Measurements from ENCODE around the gene ADAM15.
A peak's percentile ranks its signal among the peaks of the same experiment; 100 is the strongest.

The ADAM15 gene

DNA sequence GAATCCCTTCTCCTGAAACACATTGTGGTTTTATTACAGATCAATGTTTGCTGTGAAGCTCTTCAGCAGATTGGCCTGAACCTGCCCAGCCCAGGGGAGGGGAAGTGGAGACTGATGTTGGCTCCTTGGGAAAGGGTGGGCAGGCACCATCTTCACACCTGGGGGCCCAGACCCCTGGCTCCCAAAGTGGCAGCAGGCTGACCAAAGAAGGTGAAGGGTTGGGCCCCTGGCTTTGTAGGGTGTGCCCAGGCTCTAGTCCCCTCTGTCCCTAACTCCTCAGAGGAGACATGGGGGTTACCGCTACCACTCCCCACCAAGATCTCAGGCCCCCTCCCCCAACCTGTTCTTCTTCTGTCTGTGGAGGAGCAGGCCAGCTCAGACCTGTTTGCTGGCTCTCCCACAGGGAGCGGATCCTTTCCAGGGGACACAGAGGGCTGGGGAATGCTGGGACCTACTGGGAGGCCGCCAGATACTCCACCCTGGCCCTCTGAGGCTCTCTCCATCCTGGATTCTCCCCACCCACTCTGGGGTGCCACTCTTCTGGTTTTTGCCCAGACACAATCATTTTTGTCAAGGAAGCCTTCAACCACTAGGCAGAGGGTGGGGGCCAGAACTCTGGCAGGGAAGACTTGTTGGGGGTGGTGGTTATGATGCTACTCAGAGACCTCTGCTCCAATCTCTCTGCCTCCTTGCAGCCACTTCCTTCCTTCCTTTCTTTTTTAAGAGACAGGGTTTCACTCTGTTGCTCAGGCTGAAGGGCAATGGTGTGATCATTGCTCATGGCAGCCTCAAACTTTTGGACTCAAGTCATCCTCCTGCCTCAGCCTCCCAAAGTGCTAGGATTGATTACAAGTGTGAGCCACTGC lies 22.5 kb downstream of the ADAM15 start:
- no peak for DNase-seq

DNA sequence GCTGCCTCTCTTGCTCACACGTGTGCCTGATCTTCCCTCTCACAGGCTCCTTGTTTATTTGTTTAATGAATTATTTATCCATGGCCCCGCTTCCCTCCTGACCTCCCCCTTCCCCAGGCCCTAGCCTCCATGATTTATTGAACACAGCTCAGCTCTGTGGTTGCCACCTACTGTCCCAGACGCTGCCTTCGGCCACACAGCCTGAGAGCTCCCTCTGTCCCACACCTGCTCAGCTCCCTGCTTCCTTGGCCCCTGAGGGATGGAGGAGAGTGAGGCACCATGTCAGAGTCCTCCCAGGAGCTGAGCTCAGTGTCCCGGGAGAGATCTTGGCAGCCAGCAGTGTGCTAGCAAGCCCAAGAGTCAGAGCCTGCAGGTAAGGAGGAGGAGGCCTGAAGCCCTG lies 24.4 kb downstream of the ADAM15 start:
- peak; percentile 50 for DNase-seq

- DNase-seq, result no peak
These were observed 25.3 kb downstream of the ADAM15 start for GRCh38 chr1:155076371-155076770.

GRCh38 chr1:155077346-155077745 lies 26.2 kb downstream of the ADAM15 start:
- DNase-seq, result no peak

GRCh38 chr1:155077758-155078445 lies 26.8 kb downstream of the ADAM15 start:
- no peak for DNase-seq

- peak; percentile 84 for DNase-seq
These were observed 27.5 kb downstream of the ADAM15 start, which contains the start of gene EFNA3 for GRCh38 chr1:155078469-155079209. EFNA3 (plus strand) TSS chr1:155078837; CDS start chr1:155078942, 105 bp downstream.

DNA sequence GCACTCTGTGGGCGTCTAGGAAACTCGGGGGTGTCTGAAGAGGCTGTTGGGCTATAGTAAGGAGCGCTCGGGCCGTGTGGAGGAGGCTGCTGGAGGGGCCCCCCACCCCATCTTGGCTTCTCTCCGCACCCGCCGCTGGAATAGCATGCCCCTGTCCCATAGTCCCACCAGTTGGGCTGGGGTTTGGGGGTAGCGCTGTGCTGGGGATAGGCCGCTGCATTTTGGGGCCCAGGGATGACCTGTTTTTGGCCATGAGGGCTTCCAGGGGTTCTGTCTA lies 28.0 kb downstream of the ADAM15 start:
- no peak for DNase-seq

DNA sequence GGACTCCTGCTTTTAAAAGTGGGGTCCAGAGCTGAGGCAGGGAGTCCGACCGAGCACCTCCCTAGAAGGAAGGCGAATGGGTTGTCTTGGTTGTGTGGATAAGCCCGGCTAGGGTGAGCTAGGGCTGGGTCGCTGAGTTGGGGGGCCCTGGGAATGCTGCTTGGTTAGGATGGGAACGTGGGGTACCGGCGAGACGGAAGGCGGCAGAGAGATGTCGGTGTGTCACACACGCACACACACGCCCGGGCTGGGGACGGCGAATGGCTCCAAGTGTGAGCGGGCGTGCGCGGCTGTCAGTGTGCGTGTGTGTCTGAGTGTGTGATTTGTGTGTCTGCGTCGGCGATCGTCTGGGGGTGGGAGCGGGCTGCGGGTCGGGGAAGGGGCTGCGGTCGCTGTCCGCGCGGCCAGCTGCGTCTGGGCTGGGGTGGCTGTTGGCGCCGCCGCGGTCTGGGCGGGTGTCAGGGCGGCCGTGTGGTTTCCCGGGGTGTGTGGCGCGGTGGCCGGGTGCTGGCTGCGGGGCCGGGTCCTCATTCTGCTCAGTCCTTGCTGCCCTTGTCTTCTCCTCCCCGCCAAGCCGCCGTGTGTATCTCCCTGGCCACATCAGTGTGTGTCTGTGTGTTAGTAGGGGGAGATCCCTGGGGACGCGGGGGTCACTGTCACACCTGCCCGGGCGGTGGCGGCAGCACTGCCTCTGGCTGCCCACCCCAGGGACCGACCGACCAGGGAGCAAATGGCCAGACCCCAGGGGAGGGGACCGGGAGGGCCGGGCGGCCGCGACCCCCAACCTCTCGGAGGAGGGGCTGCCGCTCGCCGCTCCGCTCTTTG lies 28.6 kb downstream of the ADAM15 start:
- peak; percentile 45 for DNase-seq

DNA sequence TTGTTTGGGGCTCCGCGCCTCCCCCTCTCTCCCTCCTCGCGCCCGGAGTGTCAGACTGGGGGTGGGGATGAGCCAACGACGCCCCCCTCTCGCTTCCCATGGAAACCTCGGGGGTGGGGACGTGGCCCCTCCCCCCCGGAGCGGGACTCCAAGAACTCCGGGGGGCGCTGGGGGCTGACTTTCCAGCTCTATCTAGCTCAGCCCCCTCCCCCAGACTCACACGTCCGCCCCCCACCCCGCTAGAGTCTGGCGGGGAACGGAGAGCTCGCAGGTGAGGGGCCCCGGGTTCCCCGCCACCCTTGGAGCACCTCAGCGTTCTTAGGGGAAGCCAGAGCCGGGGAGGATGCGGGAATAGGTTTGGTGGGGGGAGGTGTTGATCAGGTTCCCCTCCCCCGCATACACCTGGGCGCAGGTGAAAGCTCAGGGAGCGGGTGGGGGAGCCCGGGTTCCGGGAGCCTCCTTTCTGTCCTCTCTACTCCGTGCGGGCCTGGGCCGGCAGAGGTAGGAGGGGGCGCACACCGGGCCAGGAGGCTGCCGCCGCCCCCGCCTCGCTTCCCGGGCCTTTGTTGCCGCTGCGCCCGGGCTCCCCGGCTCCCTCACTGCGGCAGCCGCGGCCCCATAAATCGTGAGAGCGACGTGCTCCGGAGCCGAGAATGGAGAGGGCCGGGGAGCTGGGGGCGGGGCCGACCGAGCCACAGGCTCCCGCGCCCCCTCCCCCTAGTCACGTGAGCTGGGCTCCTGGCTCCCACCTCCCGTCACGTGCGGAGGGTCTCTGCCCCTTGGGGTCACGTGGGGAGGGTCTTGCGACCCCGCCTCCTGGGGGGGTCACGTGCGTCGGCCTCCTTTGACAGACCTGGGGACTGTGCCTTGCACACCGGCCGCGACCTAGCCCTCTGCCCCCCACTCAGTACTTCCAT lies 29.5 kb downstream of the ADAM15 start:
- DNase-seq, result peak; percentile 84

GRCh38 chr1:155081472-155082300 lies 30.6 kb downstream of the ADAM15 start:
- DNase-seq, result no peak

- DNase-seq, result no peak
These were observed 31.4 kb downstream of the ADAM15 start for GRCh38 chr1:155082301-155083051.

DNA sequence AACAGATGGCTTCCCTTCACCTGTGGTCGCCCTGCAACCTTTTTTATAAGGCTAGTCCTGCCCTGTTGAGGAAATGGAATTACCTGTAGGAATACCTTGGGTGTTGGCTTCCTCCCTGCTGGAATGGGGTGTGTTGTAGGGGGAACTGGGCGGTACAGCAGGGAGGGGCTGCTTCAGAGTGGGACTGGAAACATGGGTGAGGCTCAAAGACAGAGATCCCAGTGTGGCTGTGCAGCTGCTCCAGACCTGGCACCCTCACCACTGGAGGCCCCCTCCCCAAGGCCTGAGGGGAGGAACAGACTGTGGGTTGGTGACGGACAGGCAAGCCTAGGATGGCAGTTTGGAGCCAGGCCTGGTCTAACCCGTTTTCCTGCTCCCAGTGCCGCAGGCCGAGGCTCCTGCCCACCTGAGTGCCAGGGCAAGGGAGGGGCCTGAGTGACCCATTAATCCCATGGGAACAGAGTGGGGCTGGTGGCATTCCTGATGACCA lies 32.0 kb downstream of the ADAM15 start:
- no peak for DNase-seq

DNA sequence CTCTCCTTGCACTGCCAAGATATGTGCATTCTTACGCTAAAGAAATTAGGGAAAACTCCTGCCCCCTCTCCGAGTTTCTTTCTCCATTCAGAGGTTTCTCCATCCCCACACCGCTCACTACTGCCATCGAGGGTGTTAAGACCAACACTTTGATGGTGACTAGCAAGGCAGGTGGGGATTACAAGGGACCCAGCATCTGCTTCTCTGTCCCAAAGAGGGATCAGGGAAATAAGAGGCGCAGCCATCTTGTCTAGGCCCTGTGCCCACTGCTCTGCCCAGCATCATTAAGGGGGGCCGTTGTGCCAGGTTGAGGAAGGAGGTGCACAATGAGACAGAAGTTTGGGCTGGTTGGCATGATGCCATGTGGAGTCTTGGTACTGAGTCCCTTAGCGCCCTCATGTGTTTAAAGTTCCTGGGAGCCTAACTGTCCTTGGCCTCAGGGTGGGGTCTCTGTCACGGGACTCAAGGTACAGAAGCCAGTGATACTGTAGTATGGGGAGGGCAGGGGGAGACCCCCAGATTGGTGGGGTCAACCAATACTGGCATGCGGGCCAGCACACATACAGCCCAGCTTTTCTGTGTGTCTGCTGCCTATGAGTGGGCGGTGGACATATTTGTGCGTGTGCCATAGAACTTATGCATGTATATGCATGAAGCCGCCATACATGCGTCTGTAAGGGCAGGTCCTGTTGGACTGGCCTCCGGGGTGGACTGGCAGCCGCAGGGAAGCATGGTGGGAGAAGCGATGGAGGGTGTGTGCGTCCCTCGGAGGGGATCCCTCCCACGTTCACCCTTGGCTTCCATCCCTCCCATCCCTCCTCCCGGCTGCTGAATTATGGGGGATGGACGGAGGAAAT lies 33.0 kb downstream of the ADAM15 start:
- DNase-seq, result peak; percentile 26

- peak; percentile 93 for DNase-seq
These were observed 33.8 kb downstream of the ADAM15 start for GRCh38 chr1:155084722-155085503.

- no peak for DNase-seq
These were observed 34.5 kb downstream of the ADAM15 start for GRCh38 chr1:155085504-155086127.

DNA sequence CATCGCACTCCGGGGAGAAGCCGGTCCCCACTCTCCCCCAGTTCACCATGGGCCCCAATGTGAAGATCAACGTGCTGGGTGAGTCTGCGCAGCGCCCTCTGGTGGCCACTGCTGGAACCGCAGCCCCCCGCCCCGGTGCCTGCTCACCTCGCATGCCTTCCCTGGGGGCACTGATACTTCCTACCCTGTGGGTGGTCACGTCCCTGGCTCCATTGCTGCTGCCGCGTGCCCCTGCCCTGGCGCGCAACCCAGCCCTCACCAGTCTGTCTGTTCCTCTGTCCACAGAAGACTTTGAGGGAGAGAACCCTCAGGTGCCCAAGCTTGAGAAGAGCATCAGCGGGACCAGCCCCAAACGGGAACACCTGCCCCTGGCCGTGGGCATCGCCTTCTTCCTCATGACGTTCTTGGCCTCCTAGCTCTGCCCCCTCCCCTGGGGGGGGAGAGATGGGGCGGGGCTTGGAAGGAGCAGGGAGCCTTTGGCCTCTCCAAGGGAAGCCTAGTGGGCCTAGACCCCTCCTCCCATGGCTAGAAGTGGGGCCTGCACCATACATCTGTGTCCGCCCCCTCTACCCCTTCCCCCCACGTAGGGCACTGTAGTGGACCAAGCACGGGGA lies 35.1 kb downstream of the ADAM15 start:
- DNase-seq, result peak; percentile 25
